ENCODE measurements around the gene DYNC1I2. TPM values are rescaled to one million over a fixed set of nuclear protein-coding genes. Genes with fewer than 3 reads are reported as not detected.

Gene DYNC1I2
- total RNA-seq, 1 experiment from 2014 or later = 58.5 TPM

- ChIA-PET POLR2A (ENCODE audit: unreplicated experiment) (no interaction called here), CTCF (no interaction called here)
- BruUV-seq (replicated peaks) = no TSS peak
- no peaks in the 10 kb centered on the region for H3F3A ChIP-seq (ENCODE audit: low read length, unreplicated experiment)
- ATAC-seq = no peak
- no peaks in the 10 kb centered on the region for H3K4me1 ChIP-seq (ENCODE audit: insufficient read depth, low read length)
- TF ChIP-seq EZH2phosphoT487 (IDR thresholded peaks at IDR 0.05; ENCODE audit: borderline replicate concordance, low read length) (no peak), EZH2 (IDR thresholded peaks at IDR 0.05; ENCODE audit: low read length, unreplicated experiment) (no peak), CTCF (conservative IDR thresholded peaks at IDR 0.05; ENCODE audit: low read depth, low read length) (no peak)
- H3K4me2 ChIP-seq (ENCODE audit: low read length) = no peak overlapping the region
- intact Hi-C loops (cut with micrococcal nuclease) = loop anchor here (10.0 kb wide), 1 partner anchor 85 kb away; no protein-coding TSS in a partner anchor
- no peaks in the 10 kb centered on the region for H3K9me3 ChIP-seq (ENCODE audit: low read length)
- H3K36me3 ChIP-seq (ENCODE audit: low read depth, low read length) = peaks cover 15% of the 10 kb centered on the region; the same call in 1 of the 2 replicates
- DNase-seq = no peak
- no peak overlapping the region for H3K27ac ChIP-seq (ENCODE audit: low read length)
- no peaks in the 10 kb centered on the region for H3K79me2 ChIP-seq (ENCODE audit: low read length)
- no peak overlapping the region for H3K9ac ChIP-seq (ENCODE audit: low read length)
- no peaks in the 10 kb centered on the region for H4K20me1 ChIP-seq (ENCODE audit: low read length)
- no peak overlapping the region for H3K4me3 ChIP-seq (ENCODE audit: low read length)
- H3K27me3 ChIP-seq (ENCODE audit: low read length) = no peaks in the 10 kb centered on the region
- no peaks in the 10 kb centered on the region for H3K9me2 ChIP-seq (replicated peaks; ENCODE audit: low read length)
- H2AFZ ChIP-seq (ENCODE audit: low read length) = no peak overlapping the region
Observed at GRCh38 chr2:171789956-171790355, 102.7 kb downstream of the DYNC1I2 start.

- Histone ChIP-seq H3K4me2 (ENCODE audit: low read length) (no peak overlapping the region), H4K20me1 (ENCODE audit: low read length) (no peaks in the 10 kb centered on the region), H3K4me3 (ENCODE audit: low read length) (no peak overlapping the region), H3K9me2 (replicated peaks; ENCODE audit: low read length) (no peaks in the 10 kb centered on the region), H3F3A (ENCODE audit: low read length, unreplicated experiment) (no peaks in the 10 kb centered on the region), H3K27me3 (ENCODE audit: low read length) (no peaks in the 10 kb centered on the region), H3K4me1 (ENCODE audit: insufficient read depth, low read length) (no peaks in the 10 kb centered on the region), H3K36me3 (ENCODE audit: low read depth, low read length) (peaks cover 9% of the 10 kb centered on the region; the same call in 1 of the 2 replicates), H3K9me3 (ENCODE audit: low read length) (no peaks in the 10 kb centered on the region), H3K9ac (ENCODE audit: low read length) (no peak overlapping the region), H3K79me2 (ENCODE audit: low read length) (no peaks in the 10 kb centered on the region), H2AFZ (ENCODE audit: low read length) (no peak overlapping the region), H3K27ac (ENCODE audit: low read length) (no peak overlapping the region)
- intact Hi-C loops (cut with micrococcal nuclease) = loop anchor here (10.0 kb wide), 1 partner anchor 87 kb away; no protein-coding TSS in a partner anchor
- DNase-seq (no peak), ATAC-seq (no peak)
- no peak for TF ChIP-seq EZH2 (IDR thresholded peaks at IDR 0.05; ENCODE audit: low read length, unreplicated experiment)
- TF ChIP-seq EZH2phosphoT487 (IDR thresholded peaks at IDR 0.05; ENCODE audit: borderline replicate concordance, low read length) = no peak
- no peak for TF ChIP-seq CTCF (conservative IDR thresholded peaks at IDR 0.05; ENCODE audit: low read depth, low read length)
- POLR2A ChIA-PET (ENCODE audit: unreplicated experiment) = interaction anchor here (0.6 kb wide), 2 partner anchors 315 to 498 kb away, joined by 5 to 11 read pairs; no protein-coding TSS in a partner anchor
- no TSS peak for BruUV-seq (replicated peaks)
- CTCF ChIA-PET = interaction anchor here (0.8 kb wide), 1 partner anchor 86 kb away, joined by 3 read pairs; no protein-coding TSS in a partner anchor
Observed at GRCh38 chr2:171791361-171791760, 104.1 kb downstream of the DYNC1I2 start.

- DNase-seq (no peak), ATAC-seq (no peak)
- Histone ChIP-seq H3K27me3 (ENCODE audit: low read length) (no peaks in the 10 kb centered on the region), H3F3A (ENCODE audit: low read length, unreplicated experiment) (no peaks in the 10 kb centered on the region), H3K9me2 (replicated peaks; ENCODE audit: low read length) (no peaks in the 10 kb centered on the region), H3K79me2 (ENCODE audit: low read length) (no peaks in the 10 kb centered on the region), H4K20me1 (ENCODE audit: low read length) (no peaks in the 10 kb centered on the region), H3K4me2 (ENCODE audit: low read length) (no peak overlapping the region), H3K4me1 (ENCODE audit: insufficient read depth, low read length) (no peaks in the 10 kb centered on the region), H3K36me3 (ENCODE audit: low read depth, low read length) (peaks cover 9% of the 10 kb centered on the region; the same call in 1 of the 2 replicates), H3K27ac (ENCODE audit: low read length) (no peak overlapping the region), H3K4me3 (ENCODE audit: low read length) (no peak overlapping the region), H3K9me3 (ENCODE audit: low read length) (no peaks in the 10 kb centered on the region), H3K9ac (ENCODE audit: low read length) (no peak overlapping the region), H2AFZ (ENCODE audit: low read length) (no peak overlapping the region)
- intact Hi-C loops (cut with micrococcal nuclease) = loop anchor here (10.0 kb wide), 1 partner anchor 87 kb away; no protein-coding TSS in a partner anchor
- BruUV-seq (replicated peaks) = no TSS peak
- TF ChIP-seq EZH2 (IDR thresholded peaks at IDR 0.05; ENCODE audit: low read length, unreplicated experiment) (no peak), EZH2phosphoT487 (IDR thresholded peaks at IDR 0.05; ENCODE audit: borderline replicate concordance, low read length) (no peak), CTCF (conservative IDR thresholded peaks at IDR 0.05; ENCODE audit: low read depth, low read length) (no peak)
- CTCF ChIA-PET = no interaction called here
- POLR2A ChIA-PET (ENCODE audit: unreplicated experiment) = no interaction called here
Observed at GRCh38 chr2:171792157-171792556, 104.9 kb downstream of the DYNC1I2 start.

Data from PC-3 (cell line).